ENCODE measurements around the gene FGF3. TPM values are rescaled to one million over a fixed set of nuclear protein-coding genes. Genes with fewer than 3 reads are reported as not detected.

Gene FGF3
- not detected for polyA plus RNA-seq (ENCODE audit: insufficient read length in 3 of 3)

- no peak for DNase-seq (ENCODE audit: low read depth in 3 of 3, low spot score in 2 of 3)
Observed at GRCh38 chr11:69818603-69819441, at the start of gene FGF3. Gene FGF3 (minus strand): TSS chr11:69819416. CDS start chr11:69818933, 483 bp downstream.

- DNase-seq (ENCODE audit: low read depth in 3 of 3, low spot score in 2 of 3) = no peak
Observed at GRCh38 chr11:69868871-69869270, 49.7 kb upstream of the FGF3 start.

GRCh38 chr11:69868006-69868810, 49.0 kb upstream of the FGF3 start:
- peak in 2 of 3 donors; percentile 55 to 70 for DNase-seq (ENCODE audit: low read depth in 3 of 3, low spot score in 2 of 3)

- no peak for DNase-seq (ENCODE audit: low read depth in 3 of 3, low spot score in 2 of 3)
Observed at GRCh38 chr11:69867076-69868005, 48.1 kb upstream of the FGF3 start.

GRCh38 chr11:69866648-69867047, 47.4 kb upstream of the FGF3 start:
- no peak for DNase-seq (ENCODE audit: low read depth in 3 of 3, low spot score in 2 of 3)

GRCh38 chr11:69865707-69866106, 46.5 kb upstream of the FGF3 start:
- no peak for DNase-seq (ENCODE audit: low read depth in 3 of 3, low spot score in 2 of 3)

GRCh38 chr11:69864686-69865661, 45.8 kb upstream of the FGF3 start:
- DNase-seq (ENCODE audit: low read depth in 3 of 3, low spot score in 2 of 3) = no peak

GRCh38 chr11:69863544-69864200, 44.5 kb upstream of the FGF3 start:
- DNase-seq (ENCODE audit: low read depth in 3 of 3, low spot score in 2 of 3) = no peak

- no peak for DNase-seq (ENCODE audit: low read depth in 3 of 3, low spot score in 2 of 3)
Observed at GRCh38 chr11:69862797-69863543, 43.8 kb upstream of the FGF3 start.

- no peak for DNase-seq (ENCODE audit: low read depth in 3 of 3, low spot score in 2 of 3)
Observed at GRCh38 chr11:69862331-69862771, 43.1 kb upstream of the FGF3 start.

GRCh38 chr11:69861901-69862300, 42.7 kb upstream of the FGF3 start:
- no peak for DNase-seq (ENCODE audit: low read depth in 3 of 3, low spot score in 2 of 3)

GRCh38 chr11:69860796-69861445, 41.7 kb upstream of the FGF3 start:
- no peak for DNase-seq (ENCODE audit: low read depth in 3 of 3, low spot score in 2 of 3)

GRCh38 chr11:69860244-69860643, 41.0 kb upstream of the FGF3 start:
- DNase-seq (ENCODE audit: low read depth in 3 of 3, low spot score in 2 of 3) = no peak

- no peak for DNase-seq (ENCODE audit: low read depth in 3 of 3, low spot score in 2 of 3)
Observed at GRCh38 chr11:69859275-69859934, 40.2 kb upstream of the FGF3 start.

GRCh38 chr11:69855421-69855820, 36.2 kb upstream of the FGF3 start:
- no peak for DNase-seq (ENCODE audit: low read depth in 3 of 3, low spot score in 2 of 3)

GRCh38 chr11:69854713-69855112, 35.5 kb upstream of the FGF3 start:
- no peak for DNase-seq (ENCODE audit: low read depth in 3 of 3, low spot score in 2 of 3)

GRCh38 chr11:69852056-69852455, 32.8 kb upstream of the FGF3 start:
- no peak for DNase-seq (ENCODE audit: low read depth in 3 of 3, low spot score in 2 of 3)

Measured in right renal cortex interstitium (tissue), 3 donors.